Erythroblast (primary cell): ENCODE measurements around the gene CD53.

Experiments
- GATA1 ChIP-seq: IDR thresholded peaks from 2 replicates; pipeline ENCODE4 v1.6.1; 2011; ENCODE audit warnings: low read depth, mild to moderate bottlenecking, control low read depth, low read length, moderate library complexity
- POLR2A ChIP-seq: IDR thresholded peaks from 2 replicates; pipeline ENCODE4 v1.6.1; 2011; ENCODE audit warnings: mild to moderate bottlenecking, low read length

DNA sequence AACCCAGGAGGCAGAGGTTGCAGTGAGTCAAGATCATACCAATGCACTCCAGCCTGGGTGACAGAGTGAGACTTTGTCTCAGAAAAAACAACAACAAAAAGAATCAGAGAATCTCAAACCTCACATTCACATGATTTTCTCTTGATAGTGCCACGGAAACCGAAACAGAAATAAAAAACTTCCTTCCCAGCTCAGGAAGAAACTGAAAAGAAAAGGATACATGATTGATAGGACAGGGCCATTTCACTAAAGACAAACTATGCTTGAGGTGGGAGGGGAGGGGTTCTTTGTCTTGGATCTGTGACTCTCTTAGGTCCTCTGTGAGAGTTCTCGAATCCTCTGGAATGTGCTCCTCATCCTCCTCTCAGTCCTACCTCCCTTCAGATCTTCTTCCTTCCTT, 19.8 kb upstream of the CD53 start:
- no peak for TF ChIP-seq POLR2A
- TF ChIP-seq GATA1: no peak
